ENCODE results near the gene CDH1.

Gene CDH1

GRCh38 chr16:68732042-68732680 lies 4.9 kb upstream of the CDH1 start:
- no peak for DNase-seq

GRCh38 chr16:68732741-68733399 lies 4.2 kb upstream of the CDH1 start:
- no peak for DNase-seq

DNA sequence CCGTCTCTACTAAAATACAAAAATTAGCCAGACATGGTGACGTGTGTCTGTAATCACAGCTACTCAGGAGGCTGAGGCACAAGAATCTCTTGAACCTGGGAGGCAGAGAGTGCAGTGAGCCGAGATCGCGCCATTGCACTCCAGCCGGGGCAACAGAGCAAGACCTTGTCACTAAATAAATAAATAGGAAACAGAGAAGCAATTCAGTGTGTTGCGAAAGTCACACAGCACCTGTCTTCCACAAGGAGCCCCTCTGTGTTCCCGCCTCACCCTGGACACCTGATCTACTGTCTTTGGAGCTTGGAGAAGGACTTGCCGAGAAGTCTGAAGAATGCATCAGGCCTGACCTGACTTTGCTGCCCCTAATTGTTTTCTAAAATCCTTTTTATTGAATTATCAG lies 3.5 kb upstream of the CDH1 start:
- DNase-seq = no peak

- DNase-seq = no peak
Measured at GRCh38 chr16:68734782-68735181, 2.3 kb upstream of the CDH1 start.

- DNase-seq = no peak
Measured at GRCh38 chr16:68736561-68736960, 531 bp upstream of the CDH1 start.

GRCh38 chr16:68737730-68738629 lies 888 bp downstream of the CDH1 start:
- DNase-seq = no peak

DNA sequence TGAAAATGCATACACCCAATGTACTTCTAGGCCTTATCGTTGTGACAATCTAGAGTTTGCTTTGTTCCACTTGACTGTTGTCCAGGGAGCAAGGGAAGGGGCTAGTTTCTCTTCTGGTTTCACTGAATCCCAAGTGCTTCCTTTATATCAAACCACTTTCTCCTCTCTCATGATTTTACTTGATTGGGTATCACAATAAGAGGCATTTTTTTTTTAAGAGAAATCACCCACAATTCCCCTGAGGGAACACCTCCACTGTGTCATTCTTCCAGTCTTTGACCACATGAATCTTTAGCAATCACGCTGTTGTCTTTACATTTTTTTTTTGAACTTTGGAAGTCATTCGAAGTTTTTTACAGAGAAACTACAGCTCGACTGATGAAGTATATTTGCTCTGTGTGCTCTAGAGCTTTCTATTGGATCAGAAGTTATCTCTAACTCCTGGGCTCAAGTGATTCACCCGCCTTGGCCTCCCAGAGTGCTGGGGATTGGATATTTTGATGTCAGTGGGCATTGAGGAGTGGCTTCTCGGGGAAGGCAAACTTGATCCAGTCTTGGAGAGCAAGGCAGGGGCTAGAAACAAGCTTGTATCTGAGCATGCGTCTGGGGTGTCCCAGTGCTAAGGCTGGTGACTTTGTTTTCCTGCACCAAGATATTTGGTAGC lies 3.0 kb downstream of the CDH1 start:
- no peak for DNase-seq

- no peak for DNase-seq
Measured at GRCh38 chr16:68740628-68741346, 3.7 kb downstream of the CDH1 start.

- DNase-seq = no peak
Measured at GRCh38 chr16:68743664-68744063, 6.6 kb downstream of the CDH1 start.

- DNase-seq = no peak
Measured at GRCh38 chr16:68744744-68745280, 7.7 kb downstream of the CDH1 start.

DNA sequence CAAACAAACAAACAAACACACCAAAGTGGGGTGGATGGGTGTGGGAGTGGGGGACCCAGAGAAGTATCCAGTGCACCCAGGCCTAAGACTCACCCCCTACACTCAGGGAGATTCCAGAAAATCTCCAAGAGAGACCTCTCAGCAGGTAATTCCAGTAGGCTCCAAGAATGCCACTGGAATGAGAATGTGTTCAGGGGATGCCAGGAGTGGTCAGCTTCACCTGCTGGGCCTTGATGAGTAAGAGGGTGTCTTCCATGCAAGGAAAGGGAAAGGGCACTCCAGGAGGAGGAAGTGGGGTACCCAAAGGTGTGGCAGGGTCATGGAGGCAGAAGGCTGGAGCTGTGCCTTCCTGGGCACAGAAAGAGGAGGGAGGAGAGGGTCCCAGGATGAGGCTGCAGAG lies 9.9 kb downstream of the CDH1 start:
- DNase-seq = no peak

DNA sequence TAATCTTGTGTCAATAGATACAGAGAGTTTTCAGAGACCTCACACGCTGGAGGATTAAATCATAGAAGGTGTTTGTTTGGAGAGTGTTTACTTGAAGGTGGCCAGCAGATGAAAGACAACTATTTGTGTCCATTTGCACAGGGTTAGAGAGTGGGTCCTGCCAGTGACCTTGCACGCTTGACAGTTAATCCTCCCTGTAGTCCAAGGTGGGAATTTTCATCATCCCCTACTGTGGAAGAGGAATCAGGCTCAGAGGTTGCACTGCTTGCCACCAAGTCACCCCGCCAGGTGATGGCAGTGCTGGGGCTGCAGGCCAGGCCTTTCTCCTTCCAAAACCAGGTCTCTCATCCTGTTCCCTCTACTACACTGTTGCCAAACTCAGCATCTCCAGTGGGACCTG lies 12.3 kb downstream of the CDH1 start:
- no peak for DNase-seq

DNA sequence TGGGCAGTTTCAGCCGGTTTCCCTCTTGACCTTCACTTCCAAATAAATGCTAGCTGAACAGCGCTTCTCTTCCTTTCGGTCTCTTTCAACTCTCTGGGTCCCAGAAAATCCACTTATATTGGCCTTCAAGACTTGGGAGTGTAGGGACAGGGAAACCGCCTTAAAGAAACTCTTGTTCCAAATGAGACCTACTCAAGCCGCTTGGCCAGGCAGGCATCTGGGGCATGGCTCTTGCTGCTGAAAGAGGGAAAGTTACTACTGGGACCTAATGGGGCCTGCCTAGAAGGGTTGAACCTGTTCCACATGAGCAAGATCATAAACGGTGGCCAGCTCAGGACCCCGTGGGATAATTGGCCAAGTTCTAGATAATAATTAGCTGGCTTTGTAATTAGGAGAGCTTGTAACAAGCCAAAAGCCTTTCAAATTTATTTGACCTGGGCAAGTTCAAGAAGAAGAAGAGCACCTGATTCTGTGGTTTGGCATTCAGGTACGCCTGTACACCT lies 13.2 kb downstream of the CDH1 start:
- DNase-seq = no peak

GRCh38 chr16:68751160-68751559 lies 14.1 kb downstream of the CDH1 start:
- DNase-seq = no peak

GRCh38 chr16:68752602-68753001 lies 15.5 kb downstream of the CDH1 start:
- DNase-seq = peak; percentile 15

- DNase-seq = no peak
Measured at GRCh38 chr16:68754084-68754792, 17.1 kb downstream of the CDH1 start.

GRCh38 chr16:68756239-68756915 lies 19.3 kb downstream of the CDH1 start:
- DNase-seq = peak; percentile 75

DNA sequence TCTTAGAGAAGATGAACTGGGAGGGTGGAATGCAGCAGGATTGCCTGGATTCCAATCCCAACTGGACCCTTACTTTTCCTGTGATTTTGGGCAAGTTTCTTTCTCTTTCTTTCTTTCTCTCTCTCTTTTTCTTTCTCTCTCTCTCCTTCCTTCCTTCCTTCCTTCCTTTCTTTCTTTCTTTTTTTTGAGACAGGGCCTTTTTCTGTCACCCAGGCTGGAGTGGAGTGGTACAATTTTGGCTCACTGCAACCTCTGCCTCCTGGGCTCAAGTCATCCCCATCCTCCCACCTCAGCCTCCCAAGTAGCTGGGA lies 20.5 kb downstream of the CDH1 start:
- DNase-seq = no peak

- no peak for DNase-seq
Measured at GRCh38 chr16:68759062-68759461, 22.0 kb downstream of the CDH1 start.

- DNase-seq = peak; percentile 39
Measured at GRCh38 chr16:68760671-68761275, 23.7 kb downstream of the CDH1 start.

Measured in activated naive CD4-positive, alpha-beta T cell treated with anti-CD3 and anti-CD28 coated beads, Interleukin-2, amount 50 U/mL, for 16 hours (primary cell).